ENCODE results near the gene ABI2. TPM values are rescaled to one million over a fixed set of nuclear protein-coding genes. Genes with fewer than 3 reads are reported as not detected.

ABI2 gene
- total and polyA plus RNA-seq, 2 donors from 2014 or later: 26.7 to 66.6 TPM

GRCh38 chr2:203480623-203481022, 152.4 kb downstream of the ABI2 start:
- TF ChIP-seq CTCF (IDR thresholded peaks at IDR 0.05; ENCODE audit: borderline replicate concordance, extremely low read depth, insufficient read depth): no peak

GRCh38 chr2:203484266-203485112, 156.3 kb downstream of the ABI2 start:
- Histone ChIP-seq H3K9ac (ENCODE audit: low read length in 3 of 3) (no peak overlapping the region), H3K9me3 (ENCODE audit: control insufficient read depth in 2 of 3, insufficient read depth in 1 of 3, low read length in 3 of 3) (no peaks in the 10 kb centered on the region), H3K4me3 (ENCODE audit: low read length in 3 of 3) (no peak overlapping the region), H3K4me1 (ENCODE audit: control insufficient read depth in 2 of 3, insufficient read depth in 2 of 3, low read depth in 1 of 3, low read length in 3 of 3) (no peaks in the 10 kb centered on the region), H3K36me3 (ENCODE audit: control insufficient read depth in 2 of 3, insufficient read depth in 3 of 3, low read length in 3 of 3) (no peaks in the 10 kb centered on the region), H3K27ac (ENCODE audit: low read depth in 2 of 2, low read length in 2 of 2) (no peak overlapping the region), H3K27me3 (ENCODE audit: control insufficient read depth, insufficient read depth, low read length) (no peaks in the 10 kb centered on the region)
- peak; percentile 67 for TF ChIP-seq CTCF (IDR thresholded peaks at IDR 0.05; ENCODE audit: borderline replicate concordance, extremely low read depth, insufficient read depth)
- intact Hi-C loops (cut with DNase I): loop anchor here (10.0 kb wide), 1 partner anchor 330 kb away; no protein-coding TSS in a partner anchor
- DNase-seq: peak in 3 of 5 donors; percentile 17 to 63 (median 43)
- FAIRE-seq: no peak

More at GRCh38 chr2:203480623-203481022, 152.4 kb downstream of the ABI2 start:
- Histone ChIP-seq H3K4me1 (ENCODE audit: control insufficient read depth in 2 of 3, insufficient read depth in 2 of 3, low read depth in 1 of 3, low read length in 3 of 3) (no peaks in the 10 kb centered on the region), H3K27ac (ENCODE audit: low read depth in 2 of 2, low read length in 2 of 2) (no peak overlapping the region), H3K36me3 (ENCODE audit: control insufficient read depth in 2 of 3, insufficient read depth in 3 of 3, low read length in 3 of 3) (no peaks in the 10 kb centered on the region), H3K9me3 (ENCODE audit: control insufficient read depth in 2 of 3, insufficient read depth in 1 of 3, low read length in 3 of 3) (no peaks in the 10 kb centered on the region), H3K4me3 (ENCODE audit: low read length in 3 of 3) (no peak overlapping the region), H3K9ac (ENCODE audit: low read length in 3 of 3) (no peak overlapping the region), H3K27me3 (ENCODE audit: control insufficient read depth, insufficient read depth, low read length) (no peaks in the 10 kb centered on the region)
- FAIRE-seq (no peak), DNase-seq (no peak)
- intact Hi-C loops (cut with DNase I): loop anchor here (10.0 kb wide), 1 partner anchor 334 kb away; no protein-coding TSS in a partner anchor

GRCh38 chr2:203489531-203489930, 161.3 kb downstream of the ABI2 start:
- DNase-seq (no peak), FAIRE-seq (no peak)
- Histone ChIP-seq H3K4me3 (ENCODE audit: low read length in 3 of 3) (no peak overlapping the region), H3K4me1 (ENCODE audit: control insufficient read depth in 2 of 3, insufficient read depth in 2 of 3, low read depth in 1 of 3, low read length in 3 of 3) (peaks cover 0 to 13% (median 0%) of the 10 kb centered on the region in 3 donors), H3K27ac (ENCODE audit: low read depth in 2 of 2, low read length in 2 of 2) (no peak overlapping the region), H3K9ac (ENCODE audit: low read length in 3 of 3) (no peak overlapping the region), H3K27me3 (ENCODE audit: control insufficient read depth, insufficient read depth, low read length) (no peaks in the 10 kb centered on the region), H3K36me3 (ENCODE audit: control insufficient read depth in 2 of 3, insufficient read depth in 3 of 3, low read length in 3 of 3) (peaks cover 0 to 2% (median 0%) of the 10 kb centered on the region in 3 donors), H3K9me3 (ENCODE audit: control insufficient read depth in 2 of 3, insufficient read depth in 1 of 3, low read length in 3 of 3) (no peaks in the 10 kb centered on the region)
- intact Hi-C loops (cut with DNase I): loop anchor here (10.0 kb wide), 1 partner anchor 325 kb away; no protein-coding TSS in a partner anchor
- no peak for TF ChIP-seq CTCF (IDR thresholded peaks at IDR 0.05; ENCODE audit: borderline replicate concordance, extremely low read depth, insufficient read depth)

All from kidney (tissue), 14 donors.